ENCODE data around the gene GRK5.

The GRK5 gene

GRCh38 chr10:119348106-119348505 is 140.7 kb downstream of the GRK5 start:
- DNase-seq, result no peak

GRCh38 chr10:119348516-119349240 is 141.3 kb downstream of the GRK5 start:
- DNase-seq, result no peak

- DNase-seq, result no peak
Observed at GRCh38 chr10:119349341-119349740, 142.0 kb downstream of the GRK5 start.

DNA sequence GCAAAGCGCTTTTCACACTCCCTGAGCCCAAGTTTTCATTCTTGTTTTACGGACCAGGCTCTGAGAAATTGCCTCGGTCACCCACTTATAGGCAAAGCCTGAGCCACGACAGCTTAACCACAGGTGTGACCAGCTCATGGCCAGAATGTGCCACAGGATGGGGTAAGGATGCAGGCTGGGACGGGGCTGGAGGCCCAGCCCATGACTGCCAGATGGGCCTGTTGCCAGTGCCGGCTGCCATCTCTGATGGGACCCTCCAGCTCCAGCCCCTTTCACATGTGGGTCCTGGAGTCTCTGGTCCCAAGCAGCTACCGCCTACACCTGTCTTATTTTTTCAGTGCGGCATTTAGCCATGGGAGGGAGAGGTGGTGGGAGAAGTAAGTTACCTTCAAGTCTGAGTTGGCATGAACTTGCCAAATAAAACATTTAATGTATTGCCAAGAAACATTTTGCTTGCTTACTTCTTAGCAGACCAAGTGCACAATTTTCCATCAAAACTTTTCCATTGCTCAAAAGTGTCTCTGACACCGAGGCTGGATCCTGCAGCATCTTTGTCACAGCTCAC is 142.6 kb downstream of the GRK5 start:
- no peak for DNase-seq

GRCh38 chr10:119350502-119351097 is 143.2 kb downstream of the GRK5 start:
- no peak for DNase-seq

- DNase-seq, result no peak
Observed at GRCh38 chr10:119351189-119351588, 143.8 kb downstream of the GRK5 start.

DNA sequence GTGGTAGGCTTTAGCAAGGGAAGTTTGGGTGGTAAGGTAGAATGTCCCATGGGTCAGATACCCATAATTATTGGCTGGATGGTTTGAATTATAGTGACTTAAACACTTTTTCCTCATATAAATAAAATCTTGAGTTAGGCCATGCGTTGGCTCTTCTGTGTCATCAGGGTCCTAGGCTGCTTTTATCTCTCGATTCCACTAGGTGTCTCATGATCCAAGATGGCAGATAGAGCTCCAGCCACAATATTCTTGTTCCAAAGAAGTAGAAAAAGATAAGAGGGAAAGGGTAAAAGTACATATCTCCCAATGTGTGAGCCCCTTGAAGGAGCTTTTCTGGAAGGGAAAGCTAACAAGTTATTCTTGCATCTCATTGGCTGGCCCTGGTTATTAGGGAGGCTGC is 144.7 kb downstream of the GRK5 start:
- no peak for DNase-seq

- no peak for DNase-seq
Observed at GRCh38 chr10:119352807-119353206, 145.4 kb downstream of the GRK5 start.

DNA sequence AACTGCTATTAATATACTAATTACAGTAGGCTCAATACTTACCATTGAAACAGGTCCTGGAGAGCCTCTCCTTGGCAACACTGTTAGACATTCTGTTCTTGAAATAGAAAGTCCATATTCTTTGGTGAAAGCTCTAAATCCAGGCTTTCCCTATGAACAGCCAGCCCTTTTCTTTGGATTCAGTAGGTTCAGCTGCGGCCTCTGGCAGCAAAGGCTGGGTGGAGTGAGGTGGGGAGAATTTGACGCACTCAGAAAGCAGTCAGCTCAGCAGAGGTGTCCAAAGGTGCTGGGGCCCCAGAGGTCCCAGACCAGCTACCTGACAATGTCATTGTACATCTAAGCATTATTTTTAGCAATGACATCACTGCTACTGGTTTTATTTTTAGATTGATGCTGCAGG is 146.1 kb downstream of the GRK5 start:
- DNase-seq, result no peak

GRCh38 chr10:119355930-119356329 is 148.6 kb downstream of the GRK5 start:
- DNase-seq, result no peak

DNA sequence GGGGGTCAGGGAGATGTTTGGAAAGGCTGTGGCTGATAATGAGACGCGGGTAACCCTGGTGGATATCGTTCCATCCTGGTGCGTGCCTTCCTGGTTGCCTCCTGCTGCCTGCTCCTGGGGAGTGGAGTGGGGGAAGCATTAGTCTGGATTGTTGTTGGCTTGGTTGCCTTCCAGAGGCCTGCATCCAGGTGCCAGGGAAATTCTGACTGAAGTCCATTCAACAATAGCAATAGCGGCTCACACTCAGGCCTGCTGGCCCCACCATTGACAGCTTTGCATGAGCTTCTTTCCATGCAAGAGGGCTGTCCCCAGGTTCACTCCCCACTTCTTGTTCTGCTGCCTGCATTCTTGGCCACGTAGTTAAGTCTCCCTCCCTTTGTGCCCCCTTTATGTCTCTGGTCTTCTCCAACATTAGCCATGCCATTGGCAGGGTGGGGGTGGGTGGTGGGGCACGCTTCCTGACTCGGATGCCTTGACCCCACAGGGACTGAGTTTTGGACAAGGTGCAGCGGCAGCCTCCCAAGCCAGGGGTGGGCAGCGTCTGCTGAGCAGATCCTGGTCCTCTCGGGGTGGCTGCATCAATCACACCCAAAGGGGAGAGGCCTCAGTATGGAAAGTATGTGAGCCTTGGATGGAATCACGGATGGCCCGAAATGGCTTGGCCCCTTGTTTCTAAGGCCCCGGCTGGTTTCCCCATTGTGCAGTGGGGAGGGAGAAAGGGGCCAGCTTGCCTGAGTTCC is 150.2 kb downstream of the GRK5 start:
- no peak for DNase-seq

- no peak for DNase-seq
Observed at GRCh38 chr10:119358152-119358512, 150.8 kb downstream of the GRK5 start.

- DNase-seq, result no peak
Observed at GRCh38 chr10:119358567-119358966, 151.2 kb downstream of the GRK5 start.

- no peak for DNase-seq
Observed at GRCh38 chr10:119359025-119359424, 151.7 kb downstream of the GRK5 start.

- DNase-seq, result no peak
Observed at GRCh38 chr10:119360181-119360921, 153.0 kb downstream of the GRK5 start.

DNA sequence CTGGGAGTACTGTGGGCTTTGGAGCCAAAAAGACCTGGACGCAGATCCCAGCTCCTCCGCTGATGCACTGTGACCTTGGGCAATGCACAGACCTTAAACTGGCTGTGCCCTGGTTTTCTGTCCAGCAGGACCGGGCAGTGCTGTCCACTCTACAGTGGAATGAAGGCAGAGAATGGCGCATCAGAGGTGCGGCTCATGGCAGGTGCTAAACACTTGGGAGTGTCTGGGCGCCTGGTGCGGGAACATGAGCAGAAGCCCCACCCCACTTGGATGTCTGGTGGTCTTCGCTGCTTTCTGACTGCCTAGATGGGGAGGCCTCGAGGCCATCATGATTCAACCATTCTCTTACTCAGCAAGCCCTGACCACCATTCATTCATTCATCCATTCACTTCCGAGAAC is 153.7 kb downstream of the GRK5 start:
- DNase-seq, result no peak

DNA sequence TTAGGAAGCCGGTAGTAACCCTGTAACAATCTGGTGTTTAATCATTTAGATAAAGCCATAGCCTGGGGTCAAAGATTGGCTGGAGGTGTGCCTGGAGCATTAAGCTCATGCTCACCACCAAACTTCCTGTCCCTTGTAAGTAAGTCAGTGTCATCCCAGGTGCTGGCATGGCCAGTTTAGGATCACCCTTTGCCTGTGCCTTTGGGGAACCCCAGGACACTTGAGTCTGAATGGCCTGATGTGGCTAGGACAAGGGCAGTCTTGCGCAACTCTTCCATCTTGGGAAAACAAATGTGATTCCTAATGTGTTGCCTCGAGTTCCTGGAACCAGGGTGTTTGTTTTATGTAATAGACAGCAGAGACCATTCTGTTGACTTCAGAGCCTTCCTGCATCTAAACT is 154.8 kb downstream of the GRK5 start:
- DNase-seq, result no peak

GRCh38 chr10:119364645-119365600 is 157.6 kb downstream of the GRK5 start:
- DNase-seq, result no peak

- no peak for DNase-seq
Observed at GRCh38 chr10:119365773-119366599, 158.6 kb downstream of the GRK5 start.

DNA sequence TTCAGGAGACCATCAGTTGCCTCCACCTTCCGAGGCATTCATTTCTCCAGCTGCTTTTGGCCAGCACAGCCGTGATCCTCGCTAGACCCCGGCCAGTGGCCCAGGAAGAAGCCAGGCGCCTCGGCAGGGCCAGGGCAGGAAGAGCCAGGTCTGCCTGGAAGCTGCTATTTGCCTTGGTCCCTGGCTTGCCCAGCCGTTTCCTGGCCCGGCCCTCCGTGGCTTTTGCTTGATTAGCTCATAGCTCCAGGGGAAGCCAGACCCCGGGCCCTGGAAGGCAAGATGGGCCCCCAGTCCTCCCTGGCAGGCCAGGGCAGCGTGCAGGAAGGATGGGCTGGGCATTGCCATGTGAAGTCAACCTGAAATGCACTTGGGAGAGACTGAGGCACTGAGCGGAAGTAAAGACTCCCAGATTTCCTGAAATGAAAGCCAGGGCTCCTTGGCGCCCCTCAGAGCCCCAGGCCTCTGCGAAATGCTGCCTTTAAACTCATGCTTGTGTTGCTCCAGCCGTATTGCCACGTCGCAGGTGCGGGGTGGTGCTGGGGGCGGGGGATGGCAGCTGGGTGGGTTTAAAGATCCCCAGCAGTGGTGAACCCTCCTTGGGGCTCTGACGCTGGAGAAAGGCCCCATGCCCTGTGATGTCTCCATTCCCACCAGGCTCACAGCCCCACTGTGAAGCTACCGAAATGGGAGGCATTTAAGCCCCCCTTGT is 160.6 kb downstream of the GRK5 start:
- no peak for DNase-seq
